HG03469 (cell line): ENCODE measurements around the gene RAMACL.

Experiments used
- ATAC-seq: cut with Tn5 transposase; IDR thresholded peaks from one replicate; pipeline ENCODE4 v1.9.1; 2021; ENCODE audit warnings: mild to moderate bottlenecking, moderate library complexity, moderate number of reproducible peaks; ENCODE audit not compliant: unreplicated experiment

The RAMACL gene

DNA sequence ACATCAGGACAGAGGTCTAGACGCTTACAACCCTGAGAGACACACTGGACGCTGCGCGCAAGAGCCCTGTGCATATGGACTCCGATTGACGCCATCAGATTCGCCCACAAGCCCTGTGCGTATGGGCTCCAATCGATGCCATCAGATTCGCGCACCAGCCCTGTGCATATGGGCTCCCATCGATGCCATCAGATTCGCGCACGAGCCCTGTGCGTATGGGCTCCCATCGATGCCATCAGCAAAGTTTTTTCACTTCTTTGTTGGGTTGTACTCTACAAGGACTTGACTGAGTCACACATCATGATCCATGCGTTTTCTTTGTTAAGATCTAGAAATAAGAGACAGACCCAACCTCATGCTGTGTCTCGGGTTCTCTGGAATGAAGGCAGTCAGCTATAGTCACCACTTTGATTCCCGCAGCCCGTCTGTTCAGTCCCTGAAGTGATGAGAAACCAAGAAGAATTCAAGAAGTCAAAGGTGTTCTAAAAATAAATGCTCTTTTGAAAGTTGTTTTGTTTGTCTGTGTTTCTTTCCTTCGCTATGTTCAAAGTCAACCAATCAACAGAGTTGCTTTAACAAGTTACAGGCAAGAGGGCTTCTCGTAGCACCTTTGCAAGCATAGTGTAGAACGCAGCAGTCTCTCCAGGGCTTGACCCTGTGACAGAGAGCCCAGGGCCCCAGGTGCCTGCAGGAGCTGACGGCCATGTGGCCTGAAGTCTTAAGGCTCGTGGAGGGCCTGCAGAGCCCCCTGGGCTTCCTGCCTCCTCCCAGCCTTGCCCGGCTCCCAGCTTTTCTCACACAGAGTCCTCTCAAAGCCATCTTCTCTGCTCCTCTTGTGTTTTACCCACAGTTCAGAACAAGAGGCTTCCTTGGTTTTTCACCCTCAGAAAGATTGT lies 32.6 kb upstream of the RAMACL start:
- no peak for ATAC-seq

DNA sequence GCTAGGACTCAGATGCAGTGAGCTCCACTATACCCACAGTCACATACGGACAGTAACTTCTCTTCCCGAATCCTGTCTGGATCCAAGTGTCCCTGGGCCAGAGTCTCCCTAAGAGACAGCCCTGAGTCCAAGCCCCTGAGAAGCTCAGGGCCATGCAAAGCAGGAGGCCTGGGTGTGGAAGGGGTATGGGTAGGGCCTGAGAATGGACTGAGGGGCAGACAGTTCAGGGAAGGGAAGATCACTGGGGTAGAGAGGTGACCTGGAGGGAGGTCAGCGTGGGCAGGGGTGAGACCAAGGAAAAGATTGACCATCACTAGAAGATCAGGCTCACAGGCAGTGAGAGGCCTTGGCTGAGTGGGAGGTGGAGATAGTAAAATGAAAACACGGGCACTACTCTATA lies 31.8 kb upstream of the RAMACL start:
- ATAC-seq = no peak

DNA sequence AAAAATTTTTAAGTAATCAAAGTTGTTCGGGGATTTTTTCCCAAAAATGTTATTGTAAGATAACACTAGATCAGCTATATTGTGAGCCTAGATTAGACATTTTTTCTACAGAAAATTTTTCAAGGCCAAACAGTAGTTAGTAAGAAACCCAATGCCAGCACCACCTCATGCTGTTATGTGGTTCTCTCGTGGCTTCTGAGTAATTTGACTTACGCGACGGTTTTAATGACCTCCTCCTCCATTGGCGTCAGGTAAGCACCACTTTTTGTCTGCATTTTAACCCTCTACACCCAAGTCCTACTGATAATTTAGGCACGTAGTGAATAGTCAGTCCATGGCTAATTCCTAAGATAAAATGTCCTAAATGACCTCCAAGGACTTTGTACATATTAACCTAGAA lies 30.9 kb upstream of the RAMACL start:
- ATAC-seq = no peak

- ATAC-seq = no peak
Observed at GRCh38 chr6:166616261-166617238, 30.1 kb upstream of the RAMACL start.

DNA sequence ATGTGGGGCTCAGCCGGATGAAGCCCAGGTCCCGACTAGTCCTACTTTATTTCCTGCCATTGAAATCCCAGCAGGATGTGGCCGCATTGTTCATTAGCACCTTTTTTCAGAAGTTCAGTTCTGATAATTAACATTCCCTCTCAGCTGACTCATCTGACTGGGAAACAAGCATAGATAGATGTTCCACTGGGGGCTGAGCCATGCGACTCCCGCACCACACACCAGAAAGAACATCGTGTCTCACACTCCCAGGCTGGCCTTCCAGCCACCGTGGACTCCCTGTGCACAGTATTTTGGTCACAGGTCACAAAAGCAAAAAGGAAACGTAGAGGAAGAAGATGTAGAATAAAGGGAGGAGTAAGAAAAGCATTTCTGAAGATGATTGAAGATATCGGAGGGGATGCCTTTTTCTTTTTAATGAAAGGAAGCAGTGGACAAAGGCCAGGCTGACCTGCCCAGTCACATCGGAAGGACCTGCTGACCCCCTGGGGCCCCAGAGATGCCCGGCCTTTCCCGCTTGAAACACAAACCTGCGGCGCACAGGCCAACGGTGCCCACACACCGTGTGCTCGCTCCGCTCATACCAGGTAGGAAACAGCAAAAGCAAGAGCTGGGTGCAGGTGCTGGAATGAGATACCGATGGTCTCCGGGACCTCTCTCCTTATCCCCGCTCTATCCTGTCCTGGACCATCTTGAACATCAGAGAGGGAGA lies 28.7 kb upstream of the RAMACL start:
- ATAC-seq = no peak

DNA sequence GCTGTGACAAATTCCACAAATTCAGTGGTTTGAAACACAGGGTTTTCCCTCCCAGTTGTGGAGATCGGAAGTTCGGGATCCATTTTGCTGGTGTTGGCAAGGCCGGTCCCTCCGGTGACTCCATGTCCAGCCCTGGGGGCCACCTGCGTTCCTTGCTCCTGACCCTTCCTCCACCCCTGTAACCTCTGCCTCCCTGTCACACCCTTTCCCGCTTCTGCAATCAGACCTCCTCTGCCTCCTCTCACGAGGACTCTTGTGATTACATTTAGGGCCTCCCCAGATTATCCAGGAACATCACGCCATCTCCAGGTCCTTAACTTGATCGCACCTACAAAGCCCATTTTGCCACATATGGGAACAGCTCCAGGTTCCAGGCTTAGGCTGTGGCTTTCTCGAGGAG lies 28.1 kb upstream of the RAMACL start:
- ATAC-seq = no peak

GRCh38 chr6:166614171-166614583 lies 27.7 kb upstream of the RAMACL start:
- ATAC-seq = no peak

GRCh38 chr6:166613027-166613426 lies 26.5 kb upstream of the RAMACL start:
- ATAC-seq = no peak

GRCh38 chr6:166612471-166612881 lies 26.0 kb upstream of the RAMACL start:
- no peak for ATAC-seq

DNA sequence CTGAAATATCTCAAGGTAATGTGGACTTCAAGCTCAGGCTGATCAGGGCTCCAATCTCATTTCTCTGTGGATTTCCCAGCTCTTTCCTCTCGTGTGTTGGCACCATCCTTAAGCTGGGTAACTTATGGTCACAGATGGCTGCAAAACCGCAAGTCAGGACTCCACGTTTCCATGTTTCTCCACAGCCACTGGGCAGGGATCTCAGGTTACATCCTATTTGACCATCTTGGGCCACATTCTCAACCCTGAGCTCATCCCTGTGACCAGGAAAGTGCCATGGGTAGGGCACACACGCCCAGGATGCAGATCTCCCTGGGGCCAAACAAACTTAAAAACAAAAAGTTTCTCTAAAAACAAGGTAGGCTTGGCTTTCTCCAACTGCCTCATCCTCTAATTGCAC lies 25.2 kb upstream of the RAMACL start:
- ATAC-seq = no peak

- no peak for ATAC-seq
Observed at GRCh38 chr6:166610069-166610468, 23.6 kb upstream of the RAMACL start.

DNA sequence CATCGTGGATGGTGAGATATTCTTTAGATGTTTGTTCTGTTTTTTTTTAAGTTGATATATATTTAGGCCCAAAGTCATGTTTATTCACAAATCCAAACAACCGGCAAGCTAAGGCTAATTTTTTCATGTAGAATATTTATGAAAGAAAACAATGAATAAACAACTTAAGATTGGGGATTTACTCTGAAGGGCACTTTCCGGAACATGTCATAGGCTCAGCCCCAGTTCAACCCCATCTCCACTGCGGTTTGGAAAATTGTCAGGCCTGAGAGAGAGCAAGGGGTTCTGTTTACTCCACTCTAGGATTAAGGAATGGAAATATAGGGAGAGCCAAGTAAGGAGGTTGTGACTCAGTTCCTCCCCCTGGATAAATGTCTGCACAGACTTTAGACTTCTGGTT lies 22.3 kb upstream of the RAMACL start:
- no peak for ATAC-seq

DNA sequence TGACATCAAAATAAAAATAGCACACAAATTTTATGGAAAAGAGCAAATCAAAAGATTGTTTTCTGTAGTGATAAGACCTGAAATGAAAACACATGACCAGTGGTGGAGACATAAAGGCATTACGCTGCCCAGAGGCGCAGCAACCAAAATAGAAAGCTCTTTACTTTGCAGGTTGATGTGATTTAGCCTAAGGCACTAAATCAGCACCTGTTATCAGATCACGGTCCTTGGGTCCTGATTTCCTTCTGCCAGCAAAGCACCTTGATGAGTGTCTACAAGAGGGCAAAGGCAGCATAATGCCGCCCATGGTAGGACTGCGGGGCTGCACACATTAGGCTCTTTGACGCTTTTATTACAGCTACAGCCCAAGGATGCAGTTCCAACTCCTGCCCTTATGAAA lies 19.3 kb upstream of the RAMACL start:
- no peak for ATAC-seq

- ATAC-seq = no peak
Observed at GRCh38 chr6:166604911-166605310, 18.4 kb upstream of the RAMACL start.

DNA sequence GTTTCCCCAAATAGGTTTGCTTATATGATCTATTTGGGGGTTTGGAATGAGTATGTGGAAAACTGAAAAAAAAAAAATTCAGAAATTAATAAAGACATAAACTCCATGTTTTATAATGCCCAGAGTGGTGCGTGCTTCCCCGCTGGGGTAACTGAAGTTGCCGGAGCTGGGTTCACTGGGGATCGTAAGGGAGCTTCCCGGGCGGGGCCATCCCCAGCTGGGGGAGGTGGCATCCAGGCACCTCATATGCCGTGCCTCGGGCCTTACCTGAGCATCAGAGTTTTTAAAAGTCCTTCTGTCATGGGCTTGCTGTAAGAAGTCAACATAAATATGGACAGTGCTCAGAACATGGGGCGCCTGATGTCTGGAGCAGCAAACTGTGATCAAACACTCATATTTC lies 17.9 kb upstream of the RAMACL start:
- no peak for ATAC-seq

DNA sequence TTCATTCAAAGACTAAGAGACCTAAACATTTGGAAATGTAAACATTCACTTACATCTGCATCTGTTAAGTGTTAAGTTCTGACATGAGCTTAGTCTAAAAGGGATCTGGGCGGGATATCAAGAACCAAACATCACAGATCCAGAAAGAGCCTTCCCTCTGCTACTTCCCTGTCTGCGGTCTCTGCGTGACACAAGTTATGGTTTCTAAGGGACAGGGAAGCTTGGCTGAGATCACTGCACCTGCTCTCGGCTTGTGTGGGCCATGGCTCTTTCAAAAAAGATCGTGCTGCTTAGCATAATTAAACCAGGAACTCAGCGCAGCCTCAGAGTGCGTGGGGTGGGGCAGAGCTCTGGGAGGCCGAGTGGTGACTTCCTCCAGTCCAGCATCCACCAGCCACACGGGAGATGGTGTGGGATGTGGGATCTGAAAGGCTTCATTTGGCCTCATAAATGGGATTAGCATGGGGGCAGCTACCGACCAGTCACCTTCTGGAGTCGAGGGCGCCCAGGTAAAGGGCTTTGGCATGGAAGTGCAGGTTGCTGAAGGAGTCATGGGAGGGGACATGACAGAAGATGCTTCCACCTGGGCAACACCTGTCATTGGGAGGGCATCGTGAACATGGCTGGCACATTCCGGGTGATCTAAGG lies 16.7 kb upstream of the RAMACL start:
- no peak for ATAC-seq

DNA sequence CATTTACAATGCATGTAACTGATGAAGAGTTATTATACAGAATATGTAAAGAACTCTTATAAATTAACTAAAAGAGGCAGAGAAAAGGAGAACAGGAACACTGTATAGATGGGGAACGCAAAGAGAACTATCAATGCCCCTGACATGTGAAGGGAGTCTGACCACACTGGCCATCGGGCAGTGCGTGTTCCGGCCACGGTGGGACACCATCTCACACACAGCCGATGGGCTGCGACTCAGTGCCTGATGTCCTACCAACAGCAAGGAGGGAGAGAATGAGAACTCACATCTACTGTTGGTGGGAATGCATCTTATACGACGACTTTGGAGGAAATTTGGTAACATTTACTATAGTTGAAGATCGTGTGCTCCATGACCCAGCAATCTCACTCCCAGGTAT lies 15.5 kb upstream of the RAMACL start:
- no peak for ATAC-seq

DNA sequence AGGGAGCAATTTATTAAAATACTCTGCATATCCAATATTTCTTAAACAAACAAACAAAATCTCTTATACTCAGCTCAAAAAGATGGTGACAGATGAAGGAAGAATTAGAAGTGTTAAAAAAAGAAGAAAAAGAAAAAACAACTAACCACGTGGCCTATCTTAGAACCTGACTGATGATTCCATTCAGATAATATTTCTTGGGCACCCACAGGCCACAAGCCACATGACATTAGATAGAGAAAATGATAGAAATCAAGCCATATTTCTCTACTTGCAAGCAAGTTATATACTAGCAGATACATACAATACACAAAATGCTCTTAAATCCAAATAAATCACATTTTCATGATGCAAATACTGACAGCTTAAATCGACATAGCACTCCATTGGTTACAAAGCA lies 14.5 kb upstream of the RAMACL start:
- no peak for ATAC-seq

GRCh38 chr6:166599205-166599604 lies 12.7 kb upstream of the RAMACL start:
- ATAC-seq = no peak

- no peak for ATAC-seq
Observed at GRCh38 chr6:166598441-166599138, 12.1 kb upstream of the RAMACL start.
